K562 (cell line): Measurements from ENCODE around the gene ATP13A5. TPM values are rescaled to one million over a fixed set of nuclear protein-coding genes. Genes with fewer than 3 reads are reported as not detected.

ENCODE experiments used
- ATAC-seq: fragments of 200-7000 bp; cut with Tn5 transposase; 3 replicates; pipeline ENCODE4 v1.9.1; 2020; ENCODE audit warnings: moderate library complexity
- BruUV-seq: library from RNA; stranded (reverse); fragments of 400-500 nt; replicated peaks from 2 replicates; lab custom pipeline; 2021; lab: Mats Ljungman, UMichigan
- CTCF ChIA-PET: fragments of 300-600 bp; formaldehyde crosslinking; extraction: SDS; loops from one replicate; lab custom pipeline; 2021; ENCODE audit warnings: low intra/inter-chr PET ratio; lab: Yijun Ruan, JAX
- POLR2A ChIA-PET: fragments of 300-600, 350-650 bp; sonication (Branson Sonifier 250); formaldehyde crosslinking; extraction: SDS; loops from one replicate; lab custom pipeline; 2021; ENCODE audit warnings: antibody characterized with exemption, inconsistent platforms; lab: Yijun Ruan, JAX
- DNase-seq, 4 experiments: peaks; one replicate each; pipeline versions ENCODE4 v3.0.0 to v3.0.0-alpha.2; 2011 to 2018; ENCODE audit warnings: low spot score in 3 of 4, mixed read lengths in 3 of 4; ENCODE audit errors: extremely low read depth in 1 of 4
- FAIRE-seq: peaks from 2 replicates; lab custom pipeline; 2011; peaks lifted over from hg19 to GRCh38; lab: Jason Lieb, UNC
- H2AFZ ChIP-seq: 2 replicates; pipeline ENCODE4 v1.6.0; 2011; ENCODE audit warnings: low read depth, low read length, control low read depth, inconsistent platforms
- H3K27ac ChIP-seq: fragments of 200-600 bp; 3 replicates; pipeline ENCODE4 v1.8.0; 2011; ENCODE audit warnings: low read depth, mild to moderate bottlenecking, control low read depth, inconsistent platforms, low read length, moderate library complexity, mixed read lengths; ENCODE audit errors: extremely low read depth
- H3K27me3 ChIP-seq, 2 experiments: fragments of 300-600 bp in 1 of 2; 2 replicates in 1 of 2; 3 replicates in 1 of 2; pipeline versions ENCODE4 v1.6.0 to v1.8.0; 2011; ENCODE audit warnings: inconsistent platforms in 2 of 2, low read length in 2 of 2, mild to moderate bottlenecking in 1 of 2, mixed read lengths in 1 of 2, moderate library complexity in 1 of 2; ENCODE audit not compliant: control insufficient read depth in 2 of 2, insufficient read depth in 2 of 2
- H3K36me3 ChIP-seq: fragments of 300-600 bp; 3 replicates; pipeline ENCODE4 v1.8.0; 2011; ENCODE audit warnings: mild to moderate bottlenecking, low read length, inconsistent platforms; ENCODE audit not compliant: control insufficient read depth, insufficient read depth
- H3K4me1 ChIP-seq, 2 experiments: fragments of 200-600 bp in 1 of 2; replicated peaks in 1 of 2; 2 replicates in 1 of 2; 3 replicates in 1 of 2; pipeline versions ENCODE4 v1.5.1 to v1.8.0; 2011; ENCODE audit warnings: inconsistent platforms in 2 of 2, low read length in 2 of 2, mild to moderate bottlenecking in 1 of 2, mixed read lengths in 1 of 2, moderate library complexity in 1 of 2; ENCODE audit not compliant: control insufficient read depth in 2 of 2, insufficient read depth in 2 of 2
- H3K4me2 ChIP-seq: 2 replicates; pipeline ENCODE4 v1.6.1; 2011; ENCODE audit warnings: low read length, control low read depth, inconsistent platforms, mixed read lengths; ENCODE audit not compliant: insufficient read depth
- H3K4me3 ChIP-seq: fragments of 200-600 bp; sonication (generic), shearing (Covaris generic); 2 replicates; pipeline ENCODE4 v1.5.1; 2016; ENCODE audit warnings: control low read depth, inconsistent platforms
- H3K79me2 ChIP-seq: fragments of 200-600 bp; 3 replicates; pipeline ENCODE4 v1.8.0; 2011; ENCODE audit warnings: low read length, inconsistent platforms; ENCODE audit not compliant: control insufficient read depth, insufficient read depth
- H3K9ac ChIP-seq, 2 experiments: 2 replicates each; pipeline versions ENCODE4 v1.6.0 to v1.6.1; 2011; ENCODE audit warnings: low read depth in 2 of 2, low read length in 2 of 2, control low read depth in 1 of 2, inconsistent platforms in 1 of 2, mild to moderate bottlenecking in 1 of 2, mixed read lengths in 1 of 2; ENCODE audit not compliant: insufficient read depth in 1 of 2
- H3K9me1 ChIP-seq: one replicate; pipeline ENCODE4 v1.6.0; 2011; ENCODE audit warnings: inconsistent platforms, mild to moderate bottlenecking, low read length, moderate library complexity; ENCODE audit not compliant: control insufficient read depth, insufficient read depth
- H3K9me3 ChIP-seq: replicated peaks from 2 replicates; pipeline ENCODE4 v1.5.1; 2011; ENCODE audit warnings: low read depth, low read length, inconsistent platforms; ENCODE audit not compliant: control insufficient read depth, insufficient read depth
- H4K20me1 ChIP-seq: replicated peaks from 2 replicates; pipeline ENCODE4 v1.6.1; 2011; ENCODE audit warnings: low read length, inconsistent platforms, mixed read lengths; ENCODE audit not compliant: control insufficient read depth, insufficient read depth
- ARID3A ChIP-seq: IDR thresholded peaks from 2 replicates; pipeline ENCODE4 v1.6.1; 2012; ENCODE audit warnings: low read depth, low read length, improper control_type of control experiment, borderline replicate concordance
- BDP1 ChIP-seq: IDR thresholded peaks from 3 replicates; pipeline ENCODE4 v1.6.1; 2011; ENCODE audit not compliant: insufficient read length, insufficient read depth
- CEBPG ChIP-seq, 3 experiments: fragments of 200-800 bp in 1 of 3; sonication (Bioruptor generic) in 1 of 3; sonication (generic) in 1 of 3; formaldehyde crosslinking in 1 of 3; IDR thresholded peaks in 2 of 3; conservative IDR thresholded peaks in 1 of 3; 2 replicates each; pipeline versions ENCODE4 v1.6.1 to v1.8.0; 2016 to 2022; ENCODE audit warnings: missing compliant biosample characterization in 2 of 3, missing genetic modification characterization in 2 of 3, mild to moderate bottlenecking in 1 of 3, missing genetic modification reagents in 1 of 3
- E2F5 ChIP-seq: sonication (generic); formaldehyde crosslinking; IDR thresholded peaks from 2 replicates; pipeline ENCODE4 v1.8.0; 2022; ENCODE audit warnings: mild to moderate bottlenecking, missing genetic modification reagents
- GTF2F1 ChIP-seq: IDR thresholded peaks from 2 replicates; pipeline ENCODE4 v1.6.1; 2011; ENCODE audit warnings: low read depth, low read length, improper control_type of control experiment
- IFI16 ChIP-seq: fragments of 250-450 bp; sonication (Bioruptor Pico); IDR thresholded peaks from 2 replicates; pipeline ENCODE4 v2.1.2; 2022; ENCODE audit warnings: mild to moderate bottlenecking, inconsistent platforms
- MEIS2 ChIP-seq: fragments of 450-650 bp; IDR thresholded peaks from 2 replicates; pipeline ENCODE4 v1.6.1; 2014; ENCODE audit warnings: mild to moderate bottlenecking; ENCODE audit not compliant: partially characterized antibody
- SP2 ChIP-seq: IDR thresholded peaks from 2 replicates; pipeline ENCODE4 v1.6.1; 2011; ENCODE audit warnings: mild to moderate bottlenecking, low read depth, low read length, moderate library complexity; ENCODE audit not compliant: poor library complexity, severe bottlenecking; ENCODE audit errors: extremely low read depth
- TRIM28 ChIP-seq: fragments of 450-650 bp; IDR thresholded peaks from 2 replicates; pipeline ENCODE4 v1.6.1; 2017
- ZBTB7A ChIP-seq: IDR thresholded peaks from 2 replicates; pipeline ENCODE4 v1.6.1; 2011; ENCODE audit warnings: low read depth, mild to moderate bottlenecking, low read length, moderate library complexity, borderline replicate concordance; ENCODE audit not compliant: control insufficient read depth
- WGBS: fragments of 100-300 bp; shearing (Covaris generic); methylation state at CpG from one replicate; pipeline ENCODE4 v1.1.6; 2016; ENCODE audit warnings: low coverage, mixed read lengths; ENCODE audit not compliant: insufficient coverage; ENCODE audit errors: missing lambda C conversion rate; 5-methylcytosine and 5-hydroxymethylcytosine counted together
- in situ Hi-C: fragments of 300-500 bp; cut with MboI; formaldehyde crosslinking; loops from 4 replicates; pipeline ENCODE4 v1.15.0; 2018; ENCODE audit warnings: inconsistent platforms, mixed read lengths
- intact Hi-C: fragments of 100-400 bp; cut with micrococcal nuclease; formaldehyde crosslinking; loops from 2 replicates; pipeline ENCODE4 v1.14.2; 2022
- polyA plus RNA-seq, 8 experiments: library from polyadenylated mRNA; depleted of rRNA in 4 of 8; stranded (reverse) in 5 of 8; unstranded in 3 of 8; fragments of >200 nt; fragmentation: Nextera tagmentation in 2 of 8; fragmentation: Illumina TruSeq in 1 of 8; extraction: Ambion mirVana in 2 of 8; extraction: Trizol in 1 of 8; gene quantifications; 2 replicates each; pipeline versions ENCODE4 v1.2.1 to v1.2.3, GENCODE V29; 2011 to 2014; ENCODE audit warnings: inconsistent platforms in 1 of 8, missing spikeins in 1 of 8
- total RNA-seq, 7 experiments: library from RNA; depleted of rRNA in 6 of 7; stranded (reverse); fragments of >200 nt in 6 of 7; fragmentation: Illumina TruSeq in 2 of 7; extraction: Trizol in 2 of 7; gene quantifications; 2 replicates each; pipeline versions ENCODE4 v1.2.1 to v1.2.3, GENCODE V29; 2011 to 2021; ENCODE audit warnings: low replicate concordance in 1 of 7
- TF ChIP-seq, protein P1 (sequence below), 2 experiments: fragments of 450-650 bp in 1 of 2; sonication (generic) in 1 of 2; formaldehyde crosslinking in 1 of 2; IDR thresholded peaks in 1 of 2; conservative IDR thresholded peaks in 1 of 2; 2 replicates each; pipeline versions ENCODE4 v1.6.1 to v1.8.1; 2016 to 2023; ENCODE audit warnings: mild to moderate bottlenecking in 2 of 2, moderate library complexity in 2 of 2, inconsistent platforms in 1 of 2, missing genetic modification reagents in 1 of 2
- TF ChIP-seq, protein P2 (sequence below): sonication (generic); formaldehyde crosslinking; IDR thresholded peaks from 2 replicates; pipeline ENCODE4 v1.8.0; 2022; ENCODE audit warnings: mild to moderate bottlenecking, missing genetic modification reagents

Gene ATP13A5
- total and polyA plus RNA-seq, 9 of the 15 experiments (the other 6 are each of a cell fraction or from before 2014, with no cell fraction given): not detected

GRCh38 chr3:193396451-193397244, 18.1 kb upstream of the ATP13A5 start:
- Histone ChIP-seq H2AFZ (no peak overlapping the region), H3K79me2 (no peaks in the 10 kb centered on the region), H3K36me3 (no peaks in the 10 kb centered on the region), H3K4me2 (no peak overlapping the region), H3K9ac (no peak overlapping the region), H3K9me1 (no peaks in the 10 kb centered on the region), H3K27ac (no peak overlapping the region), H3K9me3 (no peaks in the 10 kb centered on the region), H3K4me1 (no peaks in the 10 kb centered on the region), H3K27me3 (no peaks in the 10 kb centered on the region), H4K20me1 (no peaks in the 10 kb centered on the region), H3K4me3 (no peak overlapping the region)
- ATAC-seq (no peak), DNase-seq (no peak), FAIRE-seq (no peak)
- intact Hi-C loops (no loop called here), in situ Hi-C loops (no loop called here)
- POLR2A ChIA-PET: no interaction called here
- CTCF ChIA-PET: no interaction called here
- 0% methylated on average over 7 of the region's 7 CpGs for WGBS
- no TSS peak for BruUV-seq
- TF ChIP-seq ZBTB7A: no peak
- TF ChIP-seq TRIM28: no peak
- no peak for TF ChIP-seq BDP1
- no peak for TF ChIP-seq GTF2F1
- TF ChIP-seq MEIS2: no peak
- TF ChIP-seq, protein P1, sequence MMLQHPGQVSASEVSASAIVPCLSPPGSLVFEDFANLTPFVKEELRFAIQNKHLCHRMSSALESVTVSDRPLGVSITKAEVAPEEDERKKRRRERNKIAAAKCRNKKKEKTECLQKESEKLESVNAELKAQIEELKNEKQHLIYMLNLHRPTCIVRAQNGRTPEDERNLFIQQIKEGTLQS (IDR thresholded peaks at IDR 0.05): peak; percentile 49
- TF ChIP-seq, protein P1 (CRISPR knock-in tag; conservative IDR thresholded peaks at IDR 0.05): no peak
- no peak for TF ChIP-seq IFI16 (CRISPR knock-in tag)
- no peak for TF ChIP-seq ARID3A
- TF ChIP-seq E2F5: no peak
- TF ChIP-seq, protein P2, sequence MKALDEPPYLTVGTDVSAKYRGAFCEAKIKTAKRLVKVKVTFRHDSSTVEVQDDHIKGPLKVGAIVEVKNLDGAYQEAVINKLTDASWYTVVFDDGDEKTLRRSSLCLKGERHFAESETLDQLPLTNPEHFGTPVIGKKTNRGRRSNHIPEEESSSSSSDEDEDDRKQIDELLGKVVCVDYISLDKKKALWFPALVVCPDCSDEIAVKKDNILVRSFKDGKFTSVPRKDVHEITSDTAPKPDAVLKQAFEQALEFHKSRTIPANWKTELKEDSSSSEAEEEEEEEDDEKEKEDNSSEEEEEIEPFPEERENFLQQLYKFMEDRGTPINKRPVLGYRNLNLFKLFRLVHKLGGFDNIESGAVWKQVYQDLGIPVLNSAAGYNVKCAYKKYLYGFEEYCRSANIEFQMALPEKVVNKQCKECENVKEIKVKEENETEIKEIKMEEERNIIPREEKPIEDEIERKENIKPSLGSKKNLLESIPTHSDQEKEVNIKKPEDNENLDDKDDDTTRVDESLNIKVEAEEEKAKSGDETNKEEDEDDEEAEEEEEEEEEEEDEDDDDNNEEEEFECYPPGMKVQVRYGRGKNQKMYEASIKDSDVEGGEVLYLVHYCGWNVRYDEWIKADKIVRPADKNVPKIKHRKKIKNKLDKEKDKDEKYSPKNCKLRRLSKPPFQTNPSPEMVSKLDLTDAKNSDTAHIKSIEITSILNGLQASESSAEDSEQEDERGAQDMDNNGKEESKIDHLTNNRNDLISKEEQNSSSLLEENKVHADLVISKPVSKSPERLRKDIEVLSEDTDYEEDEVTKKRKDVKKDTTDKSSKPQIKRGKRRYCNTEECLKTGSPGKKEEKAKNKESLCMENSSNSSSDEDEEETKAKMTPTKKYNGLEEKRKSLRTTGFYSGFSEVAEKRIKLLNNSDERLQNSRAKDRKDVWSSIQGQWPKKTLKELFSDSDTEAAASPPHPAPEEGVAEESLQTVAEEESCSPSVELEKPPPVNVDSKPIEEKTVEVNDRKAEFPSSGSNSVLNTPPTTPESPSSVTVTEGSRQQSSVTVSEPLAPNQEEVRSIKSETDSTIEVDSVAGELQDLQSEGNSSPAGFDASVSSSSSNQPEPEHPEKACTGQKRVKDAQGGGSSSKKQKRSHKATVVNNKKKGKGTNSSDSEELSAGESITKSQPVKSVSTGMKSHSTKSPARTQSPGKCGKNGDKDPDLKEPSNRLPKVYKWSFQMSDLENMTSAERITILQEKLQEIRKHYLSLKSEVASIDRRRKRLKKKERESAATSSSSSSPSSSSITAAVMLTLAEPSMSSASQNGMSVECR (CRISPR knock-in tag): no peak
- TF ChIP-seq CEBPG (CRISPR knock-in tag; IDR thresholded peaks at IDR 0.05): no peak
- TF ChIP-seq CEBPG (tag; conservative IDR thresholded peaks at IDR 0.05 in 1 of 2, IDR thresholded peaks at IDR 0.05 in 1 of 2): peak; percentile 52 to 72; a peak in 2 of 4 replicates
- no peak for TF ChIP-seq SP2
